Astrocyte (in vitro differentiated cells and primary cell): ENCODE results near the gene NME5. TPM values are rescaled to one million over a fixed set of nuclear protein-coding genes. Genes with fewer than 3 reads are reported as not detected.

Source experiments
- DNase-seq: peaks from one replicate; pipeline ENCODE4 v3.0.0-alpha.2; 2010; ENCODE audit warnings: low read depth
- FAIRE-seq: peaks from 2 replicates; lab custom pipeline; 2011; peaks lifted over from hg19 to GRCh38; lab: Jason Lieb, UNC
- H2AFZ ChIP-seq: 2 replicates; pipeline ENCODE4 v1.6.0; 2012; ENCODE audit warnings: low read depth, low read length, inconsistent platforms
- H3K27ac ChIP-seq: 2 replicates; pipeline ENCODE4 v1.5.1; 2011; ENCODE audit warnings: low read depth, low read length, inconsistent platforms
- H3K27me3 ChIP-seq: 2 replicates; pipeline ENCODE4 v1.6.0; 2011; ENCODE audit warnings: low read length, inconsistent platforms; ENCODE audit not compliant: insufficient read depth
- H3K36me3 ChIP-seq: 2 replicates; pipeline ENCODE4 v1.5.1; 2011; ENCODE audit warnings: low read length, inconsistent platforms; ENCODE audit not compliant: insufficient read depth
- H3K4me1 ChIP-seq: 2 replicates; pipeline ENCODE4 v1.5.1; 2011; ENCODE audit warnings: low read length, inconsistent platforms; ENCODE audit not compliant: insufficient read depth
- H3K4me2 ChIP-seq: 2 replicates; pipeline ENCODE4 v1.6.0; 2012; ENCODE audit warnings: low read length, inconsistent platforms
- H3K4me3 ChIP-seq: 2 replicates; pipeline ENCODE4 v1.5.1; 2011; ENCODE audit warnings: low read depth, mild to moderate bottlenecking, low read length, inconsistent platforms; ENCODE audit not compliant: insufficient read depth
- H3K79me2 ChIP-seq: 2 replicates; pipeline ENCODE4 v1.6.0; 2012; ENCODE audit warnings: mild to moderate bottlenecking, low read length, inconsistent platforms; ENCODE audit not compliant: insufficient read depth
- H3K9ac ChIP-seq: 2 replicates; pipeline ENCODE4 v1.6.0; 2012; ENCODE audit warnings: mild to moderate bottlenecking, low read length, inconsistent platforms
- H3K9me3 ChIP-seq: 2 replicates; pipeline ENCODE4 v1.5.1; 2012; ENCODE audit warnings: low read depth, mild to moderate bottlenecking, low read length, inconsistent platforms; ENCODE audit not compliant: insufficient read depth
- H4K20me1 ChIP-seq: 2 replicates; pipeline ENCODE4 v1.6.0; 2012; ENCODE audit warnings: low read length, inconsistent platforms; ENCODE audit not compliant: insufficient read depth
- H3K27ac Mint-ChIP-seq: one replicate; pipeline ENCODE4 v1.8.0; 2021; ENCODE audit warnings: mild to moderate bottlenecking, mixed read lengths; ENCODE audit not compliant: unreplicated experiment
- H3K27me3 Mint-ChIP-seq: one replicate; pipeline ENCODE4 v1.8.0; 2021; ENCODE audit warnings: low read depth, mixed read lengths; ENCODE audit not compliant: unreplicated experiment
- H3K36me3 Mint-ChIP-seq: one replicate; pipeline ENCODE4 v1.8.0; 2021; ENCODE audit warnings: low read depth, mixed read lengths; ENCODE audit not compliant: unreplicated experiment
- H3K4me1 Mint-ChIP-seq: one replicate; pipeline ENCODE4 v1.8.0; 2021; ENCODE audit warnings: low read depth, mixed read lengths; ENCODE audit not compliant: unreplicated experiment
- H3K4me3 Mint-ChIP-seq: one replicate; pipeline ENCODE4 v1.8.0; 2021; ENCODE audit warnings: mild to moderate bottlenecking, moderate library complexity, mixed read lengths; ENCODE audit not compliant: unreplicated experiment
- H3K9me3 Mint-ChIP-seq: one replicate; pipeline ENCODE4 v1.8.0; 2021; ENCODE audit warnings: mild to moderate bottlenecking, mixed read lengths; ENCODE audit not compliant: unreplicated experiment
- CTCF ChIP-seq: IDR thresholded peaks from 2 replicates; pipeline ENCODE4 v1.5.1; 2011; ENCODE audit warnings: low read depth, mild to moderate bottlenecking, inconsistent platforms, low read length, moderate library complexity; ENCODE audit not compliant: insufficient read depth
- EZH2 ChIP-seq: IDR thresholded peaks from 2 replicates; pipeline ENCODE4 v1.6.1; 2012; ENCODE audit warnings: mild to moderate bottlenecking, low read length, inconsistent platforms; ENCODE audit not compliant: insufficient read depth
- total RNA-seq: library from RNA; stranded (reverse); gene quantifications from 2 replicates; pipeline ENCODE4 v1.2.1, GENCODE V29; 2021

NME5 gene
- total RNA-seq, 1 donor from 2014 or later, result 3.2 TPM

GRCh38 chr5:138163721-138164120 is 24.5 kb upstream of the NME5 start:
- Mint-ChIP-seq H3K4me1 (no peaks in the 10 kb centered on the region), H3K27me3 (no peaks in the 10 kb centered on the region), H3K4me3 (no peak overlapping the region), H3K36me3 (peaks cover 24% of the 10 kb centered on the region), H3K27ac (no peak overlapping the region), H3K9me3 (no peaks in the 10 kb centered on the region)
- no peak overlapping the region for H3K27ac ChIP-seq
- H3K9ac ChIP-seq, result no peak overlapping the region
- H3K9me3 ChIP-seq, result no peaks in the 10 kb centered on the region
- no peak for TF ChIP-seq CTCF
- no peak for TF ChIP-seq EZH2
- H2AFZ ChIP-seq, result no peak overlapping the region
- H3K79me2 ChIP-seq, result no peaks in the 10 kb centered on the region
- DNase-seq (no peak), FAIRE-seq (peak; percentile 34)
- no peak overlapping the region for H3K4me3 ChIP-seq
- peaks cover 15% of the 10 kb centered on the region for H4K20me1 ChIP-seq
- peaks cover 95% of the 10 kb centered on the region for H3K36me3 ChIP-seq
- no peaks in the 10 kb centered on the region for H3K27me3 ChIP-seq
- no peak overlapping the region for H3K4me2 ChIP-seq
- H3K4me1 ChIP-seq, result no peaks in the 10 kb centered on the region

GRCh38 chr5:138160706-138161105 is 21.5 kb upstream of the NME5 start:
- peaks cover 10% of the 10 kb centered on the region for H4K20me1 ChIP-seq
- H3K36me3 ChIP-seq, result peaks cover 86% of the 10 kb centered on the region
- H3K9ac ChIP-seq, result no peak overlapping the region
- no peak overlapping the region for H3K4me2 ChIP-seq
- no peaks in the 10 kb centered on the region for H3K27me3 ChIP-seq
- no peak overlapping the region for H3K27ac ChIP-seq
- H3K4me3 ChIP-seq, result no peak overlapping the region
- H3K9me3 ChIP-seq, result no peaks in the 10 kb centered on the region
- no peak for DNase-seq
- no peaks in the 10 kb centered on the region for H3K27me3 Mint-ChIP-seq
- H3K36me3 Mint-ChIP-seq, result peaks cover 27% of the 10 kb centered on the region
- H3K4me1 ChIP-seq, result no peaks in the 10 kb centered on the region
- no peak overlapping the region for H3K4me3 Mint-ChIP-seq
- TF ChIP-seq CTCF, result no peak
- TF ChIP-seq EZH2, result no peak
- no peaks in the 10 kb centered on the region for H3K9me3 Mint-ChIP-seq
- H3K27ac Mint-ChIP-seq, result no peak overlapping the region
- H3K4me1 Mint-ChIP-seq, result no peaks in the 10 kb centered on the region
- H3K79me2 ChIP-seq, result no peaks in the 10 kb centered on the region
- no peak overlapping the region for H2AFZ ChIP-seq
- FAIRE-seq, result no peak

GRCh38 chr5:138159666-138160065 is 20.4 kb upstream of the NME5 start:
- Histone ChIP-seq H2AFZ (no peak overlapping the region), H3K4me3 (no peak overlapping the region), H3K27me3 (no peaks in the 10 kb centered on the region), H3K4me2 (no peak overlapping the region), H3K9ac (no peak overlapping the region), H3K9me3 (no peaks in the 10 kb centered on the region), H3K79me2 (no peaks in the 10 kb centered on the region), H3K4me1 (no peaks in the 10 kb centered on the region), H4K20me1 (peaks cover 3% of the 10 kb centered on the region), H3K27ac (no peak overlapping the region), H3K36me3 (peaks cover 76% of the 10 kb centered on the region)
- no peak for DNase-seq
- H3K4me1 Mint-ChIP-seq, result no peaks in the 10 kb centered on the region
- H3K9me3 Mint-ChIP-seq, result no peaks in the 10 kb centered on the region
- TF ChIP-seq EZH2 (no peak), CTCF (no peak)
- no peak for FAIRE-seq
- no peaks in the 10 kb centered on the region for H3K27me3 Mint-ChIP-seq
- H3K36me3 Mint-ChIP-seq, result peaks cover 27% of the 10 kb centered on the region
- H3K4me3 Mint-ChIP-seq, result no peak overlapping the region
- no peak overlapping the region for H3K27ac Mint-ChIP-seq
